C4-2B (cell line): ENCODE data around the gene TTLL5.

Experiments
- H3K27ac ChIP-seq: fragments of 450-650 bp; 2 replicates; pipeline ENCODE4 v1.5.1; 2017
- ZFX ChIP-seq: fragments of 450-650 bp; IDR thresholded peaks from 2 replicates; pipeline ENCODE4 v1.6.1; 2017
- TF ChIP-seq, protein P1 (sequence below): fragments of 450-650 bp; conservative IDR thresholded peaks from 2 replicates; pipeline ENCODE4 v1.5.1; 2017; ENCODE audit warnings: mild to moderate bottlenecking

TTLL5 gene

DNA sequence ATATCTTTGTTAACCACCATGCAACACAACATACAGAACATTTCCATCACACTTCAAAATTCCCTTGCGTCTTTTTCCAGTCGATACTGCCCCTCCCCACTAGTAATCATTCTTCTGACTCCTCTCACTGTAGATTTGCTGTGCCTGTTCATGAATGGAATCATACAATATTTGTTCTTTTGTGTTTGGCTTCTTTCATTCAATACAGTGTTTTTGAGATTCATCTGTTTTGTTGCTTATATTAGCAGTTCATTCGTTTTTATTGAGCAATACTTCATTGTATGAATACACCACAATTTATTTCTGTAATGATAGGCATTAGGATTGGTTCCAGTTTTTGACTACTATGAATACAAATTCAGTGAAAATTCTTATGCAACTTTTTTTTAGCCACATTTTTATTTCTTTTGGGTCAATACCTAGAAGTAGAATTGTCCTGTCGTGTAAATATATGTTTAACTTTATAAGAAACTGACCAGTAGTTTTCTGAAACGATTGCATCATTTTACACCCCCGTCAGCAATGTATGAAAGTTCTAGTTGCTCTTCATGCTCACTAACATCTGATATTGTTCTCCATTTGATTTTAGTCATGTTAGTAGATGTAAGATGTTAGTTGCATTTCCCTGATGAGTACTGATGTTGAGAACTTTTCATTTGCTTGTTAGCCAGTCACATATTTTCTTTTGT is 193.2 kb downstream of the TTLL5 start:
- TF ChIP-seq ZFX = no peak
- TF ChIP-seq, protein P1, sequence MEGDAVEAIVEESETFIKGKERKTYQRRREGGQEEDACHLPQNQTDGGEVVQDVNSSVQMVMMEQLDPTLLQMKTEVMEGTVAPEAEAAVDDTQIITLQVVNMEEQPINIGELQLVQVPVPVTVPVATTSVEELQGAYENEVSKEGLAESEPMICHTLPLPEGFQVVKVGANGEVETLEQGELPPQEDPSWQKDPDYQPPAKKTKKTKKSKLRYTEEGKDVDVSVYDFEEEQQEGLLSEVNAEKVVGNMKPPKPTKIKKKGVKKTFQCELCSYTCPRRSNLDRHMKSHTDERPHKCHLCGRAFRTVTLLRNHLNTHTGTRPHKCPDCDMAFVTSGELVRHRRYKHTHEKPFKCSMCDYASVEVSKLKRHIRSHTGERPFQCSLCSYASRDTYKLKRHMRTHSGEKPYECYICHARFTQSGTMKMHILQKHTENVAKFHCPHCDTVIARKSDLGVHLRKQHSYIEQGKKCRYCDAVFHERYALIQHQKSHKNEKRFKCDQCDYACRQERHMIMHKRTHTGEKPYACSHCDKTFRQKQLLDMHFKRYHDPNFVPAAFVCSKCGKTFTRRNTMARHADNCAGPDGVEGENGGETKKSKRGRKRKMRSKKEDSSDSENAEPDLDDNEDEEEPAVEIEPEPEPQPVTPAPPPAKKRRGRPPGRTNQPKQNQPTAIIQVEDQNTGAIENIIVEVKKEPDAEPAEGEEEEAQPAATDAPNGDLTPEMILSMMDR = no peak; the same call in 1 of the 2 replicates

DNA sequence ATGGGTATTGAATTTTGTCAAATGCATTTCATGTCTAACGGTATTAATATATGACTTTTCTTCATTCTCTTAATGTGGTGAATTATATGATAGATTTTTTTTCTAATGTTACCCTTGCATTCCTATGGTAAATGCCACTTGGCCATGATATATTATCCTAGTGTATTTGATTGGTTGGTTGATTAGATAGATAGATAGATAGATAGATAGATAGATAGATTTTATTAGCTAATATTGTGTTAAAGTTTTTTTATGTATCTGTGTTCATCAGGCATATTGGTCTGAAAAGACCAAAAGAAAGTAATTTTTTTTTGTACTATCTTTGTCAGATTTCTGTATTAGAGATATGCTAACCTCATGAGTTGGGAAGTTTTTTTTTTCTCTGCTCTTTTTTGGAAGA is 196.2 kb downstream of the TTLL5 start:
- no peak overlapping the region for H3K27ac ChIP-seq
- TF ChIP-seq, protein P1 = no peak
- no peak for TF ChIP-seq ZFX

More for the DNA sequence above, 193.2 kb downstream of the TTLL5 start:
- H3K27ac ChIP-seq = no peak overlapping the region

DNA sequence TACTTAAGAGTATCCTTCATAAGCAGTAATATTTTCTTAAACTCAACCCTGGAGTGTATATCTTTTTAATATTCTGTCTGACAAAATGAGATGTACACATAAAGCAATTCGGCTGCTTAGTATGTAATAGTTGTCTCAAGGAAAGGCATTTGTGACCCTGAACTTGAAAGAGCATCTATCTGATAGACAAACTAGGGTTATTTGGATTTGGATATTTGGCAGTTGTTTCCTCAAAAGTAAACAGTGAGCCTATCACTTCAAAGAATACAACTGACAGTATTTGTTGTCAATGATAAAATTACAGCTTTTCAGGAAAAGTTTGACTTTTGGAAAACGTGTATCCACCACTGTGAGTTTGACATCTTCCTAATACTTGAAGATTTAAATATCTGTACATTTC is 197.3 kb downstream of the TTLL5 start:
- TF ChIP-seq, protein P1 = no peak
- no peak for TF ChIP-seq ZFX
- no peak overlapping the region for H3K27ac ChIP-seq

DNA sequence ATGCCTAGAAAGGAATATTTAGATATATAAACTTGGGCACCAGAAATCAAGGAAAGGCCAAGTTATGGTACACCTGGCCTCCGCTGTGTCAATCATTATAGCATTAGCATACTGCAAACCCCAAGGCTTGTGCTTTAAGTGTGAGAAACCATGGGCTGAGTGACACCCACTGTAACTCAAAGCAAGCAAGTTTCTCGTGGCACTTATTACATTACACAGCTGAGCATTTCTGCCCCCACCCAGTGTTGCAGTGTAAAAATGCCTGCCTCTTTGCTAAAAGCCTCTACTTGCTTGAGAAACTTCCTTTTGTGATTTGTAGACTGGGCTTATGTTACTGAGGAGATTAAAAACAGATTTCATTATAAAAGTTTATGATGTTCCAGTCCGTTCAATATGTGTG is 198.7 kb downstream of the TTLL5 start:
- TF ChIP-seq, protein P1 = no peak
- TF ChIP-seq ZFX = no peak
- no peak overlapping the region for H3K27ac ChIP-seq

DNA sequence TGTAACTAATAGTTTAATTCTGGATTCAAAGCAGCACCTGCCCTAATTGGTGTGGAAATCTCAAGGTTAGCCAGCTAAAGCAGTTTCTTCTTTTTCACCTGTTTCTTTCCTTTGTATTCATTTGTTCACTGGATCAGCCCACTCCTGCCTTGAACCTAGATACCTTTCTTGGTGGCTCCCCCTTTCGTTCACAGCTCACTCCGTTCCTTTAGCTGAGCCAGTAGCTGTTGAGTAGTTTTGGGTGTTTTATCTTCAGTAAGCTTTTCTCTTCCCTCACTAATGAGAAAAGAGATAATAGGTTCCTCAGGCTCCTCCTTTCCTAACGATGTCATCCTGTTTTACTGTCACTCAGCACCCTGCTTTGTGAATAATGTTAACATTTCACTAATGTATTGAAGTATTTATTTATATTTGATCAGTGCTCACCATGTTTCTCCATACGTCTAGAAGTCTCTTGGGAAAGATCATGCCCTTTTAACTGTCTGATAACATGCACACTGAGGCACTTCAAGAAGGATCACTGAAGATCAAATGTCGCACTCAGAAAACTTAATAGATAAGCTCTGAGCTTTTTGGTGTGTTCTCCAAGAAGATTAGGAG is 199.6 kb downstream of the TTLL5 start:
- TF ChIP-seq, protein P1 = no peak
- no peak for TF ChIP-seq ZFX
- H3K27ac ChIP-seq = no peak overlapping the region

DNA sequence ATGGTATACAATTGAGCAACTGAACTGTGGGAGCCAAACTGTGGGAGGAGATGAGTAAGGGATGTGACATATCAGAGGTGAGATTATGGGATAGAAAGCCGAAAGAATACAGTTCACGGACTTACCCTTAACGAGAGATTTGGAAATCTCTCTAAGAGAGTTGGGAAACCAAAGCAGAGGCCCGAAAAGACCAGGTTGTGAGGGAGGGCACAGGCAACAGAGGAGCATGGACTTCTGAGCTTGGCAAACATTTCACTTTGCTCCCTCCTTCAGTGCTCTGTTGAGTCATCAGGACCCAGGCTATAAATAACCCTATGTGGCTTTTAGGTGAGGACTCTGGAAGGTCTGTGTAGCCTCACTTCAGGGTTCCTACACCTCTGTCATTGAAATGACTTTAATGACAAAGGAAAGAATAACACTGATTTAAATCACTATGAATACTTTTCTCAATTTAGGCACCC is 200.1 kb downstream of the TTLL5 start:
- no peak for TF ChIP-seq ZFX
- H3K27ac ChIP-seq = no peak overlapping the region

DNA sequence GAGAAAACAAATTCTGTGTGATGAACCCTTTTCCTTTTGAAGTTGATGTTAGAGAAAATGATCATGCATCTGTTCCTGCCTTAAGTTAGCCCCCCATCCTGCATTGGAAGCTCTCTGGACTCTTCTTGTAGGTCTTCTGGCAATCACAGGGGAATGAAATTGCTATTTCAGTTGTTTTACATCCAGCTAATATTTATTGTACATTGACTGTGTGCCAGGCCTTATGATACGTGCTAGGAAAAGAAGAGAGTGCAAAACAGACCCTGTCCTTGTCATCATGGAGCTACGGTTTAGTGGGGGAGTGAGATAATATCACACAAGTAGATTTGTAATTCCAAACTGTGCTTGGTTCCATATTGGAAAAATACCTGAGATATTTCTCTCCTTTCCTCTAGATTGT is 202.2 kb downstream of the TTLL5 start:
- H3K27ac ChIP-seq = no peak overlapping the region
- TF ChIP-seq, protein P1 = no peak
- TF ChIP-seq ZFX = no peak

DNA sequence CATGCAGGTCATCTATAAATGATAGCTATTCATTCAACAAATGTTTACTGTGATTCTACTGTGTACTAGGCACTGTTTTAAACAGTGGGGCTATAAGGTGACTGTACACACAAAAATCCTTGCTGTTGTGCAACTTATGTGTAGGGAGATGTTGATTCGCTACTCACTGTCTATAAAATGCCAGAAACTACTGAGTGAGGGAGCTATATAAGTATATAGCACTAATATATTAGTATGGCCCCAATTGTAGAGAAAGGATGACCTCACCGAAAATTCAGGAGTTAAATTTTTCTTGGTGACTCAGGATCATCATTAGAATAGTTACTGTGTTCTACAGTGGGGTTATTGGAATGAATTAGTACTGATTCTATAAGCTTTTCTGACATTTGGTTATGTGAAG is 203.3 kb downstream of the TTLL5 start:
- H3K27ac ChIP-seq = no peak overlapping the region
- TF ChIP-seq, protein P1 = no peak
- TF ChIP-seq ZFX = no peak
